ENCODE results near the gene KL.

The KL gene

DNA sequence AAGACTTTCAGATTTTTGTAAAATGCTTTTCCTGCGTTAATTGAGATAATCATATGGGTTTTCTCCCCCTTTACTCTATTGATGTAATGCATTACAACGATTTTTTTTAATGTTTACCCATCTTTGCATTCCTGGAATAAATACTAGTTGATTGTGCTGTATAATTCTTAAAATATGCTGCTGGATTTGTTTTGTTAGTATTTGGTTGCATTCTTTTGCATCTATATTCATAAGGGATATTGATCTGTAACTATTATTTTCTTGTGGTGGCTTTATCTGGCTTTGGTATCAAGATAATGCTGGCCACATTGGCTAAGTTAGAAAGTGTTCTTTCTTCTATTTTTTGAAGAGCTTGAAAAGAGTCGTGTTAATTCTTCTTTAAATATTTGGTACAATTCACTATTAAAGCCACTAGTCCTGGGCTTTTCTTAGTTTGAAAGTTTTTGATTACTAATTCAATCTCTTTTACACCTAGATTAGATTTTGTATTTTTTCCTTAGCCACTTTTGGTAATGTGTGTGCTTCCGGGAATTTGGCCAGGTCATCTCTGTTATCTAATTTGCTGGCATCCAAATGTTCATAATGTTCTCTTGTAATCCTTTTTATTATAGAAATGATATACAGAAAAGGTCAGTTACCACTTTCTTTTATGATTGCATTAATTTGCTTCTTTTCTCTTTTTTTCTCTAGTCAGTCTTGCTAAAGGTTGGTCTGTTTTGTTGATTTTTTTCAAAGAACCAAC lies 29.8 kb downstream of the KL start:
- no peak for DNase-seq

DNA sequence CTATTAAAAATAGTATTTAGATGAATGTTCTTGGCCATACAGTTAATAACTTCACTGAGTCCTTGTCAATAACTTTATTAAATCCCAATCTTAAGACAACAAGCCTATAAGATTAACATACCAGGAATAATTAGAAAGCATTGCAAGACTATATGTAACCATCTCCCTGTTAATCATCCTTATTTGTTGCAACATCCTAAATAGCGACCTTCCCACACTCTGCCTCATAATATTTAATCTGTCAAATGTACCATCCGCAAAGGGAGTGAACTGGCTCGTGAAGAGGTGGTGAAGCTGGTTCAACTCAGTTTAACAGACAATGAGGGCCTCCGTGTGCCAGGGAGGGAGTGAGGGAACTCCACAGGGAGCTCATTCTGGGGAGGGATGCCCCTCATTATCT lies 33.9 kb downstream of the KL start:
- DNase-seq: no peak

DNA sequence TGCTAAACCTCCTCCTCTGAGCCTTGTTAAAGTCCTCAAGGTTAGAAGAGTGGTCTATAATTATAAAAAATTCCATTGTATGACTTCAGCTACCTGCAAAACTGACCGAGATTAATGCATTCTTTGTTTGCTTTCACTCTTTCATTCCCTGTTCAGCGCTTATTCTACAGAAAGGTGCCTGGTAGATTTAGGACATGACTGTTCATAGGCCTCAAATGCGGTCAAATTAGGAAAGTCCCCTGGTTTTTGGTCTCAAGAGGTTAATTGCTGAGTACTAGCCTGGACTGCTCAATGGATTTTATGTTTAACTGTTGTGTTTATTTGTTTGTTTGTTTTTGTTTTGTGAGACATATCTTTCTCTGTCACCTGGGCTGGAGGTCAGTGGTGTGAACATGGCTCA lies 35.4 kb downstream of the KL start:
- no peak for DNase-seq

DNA sequence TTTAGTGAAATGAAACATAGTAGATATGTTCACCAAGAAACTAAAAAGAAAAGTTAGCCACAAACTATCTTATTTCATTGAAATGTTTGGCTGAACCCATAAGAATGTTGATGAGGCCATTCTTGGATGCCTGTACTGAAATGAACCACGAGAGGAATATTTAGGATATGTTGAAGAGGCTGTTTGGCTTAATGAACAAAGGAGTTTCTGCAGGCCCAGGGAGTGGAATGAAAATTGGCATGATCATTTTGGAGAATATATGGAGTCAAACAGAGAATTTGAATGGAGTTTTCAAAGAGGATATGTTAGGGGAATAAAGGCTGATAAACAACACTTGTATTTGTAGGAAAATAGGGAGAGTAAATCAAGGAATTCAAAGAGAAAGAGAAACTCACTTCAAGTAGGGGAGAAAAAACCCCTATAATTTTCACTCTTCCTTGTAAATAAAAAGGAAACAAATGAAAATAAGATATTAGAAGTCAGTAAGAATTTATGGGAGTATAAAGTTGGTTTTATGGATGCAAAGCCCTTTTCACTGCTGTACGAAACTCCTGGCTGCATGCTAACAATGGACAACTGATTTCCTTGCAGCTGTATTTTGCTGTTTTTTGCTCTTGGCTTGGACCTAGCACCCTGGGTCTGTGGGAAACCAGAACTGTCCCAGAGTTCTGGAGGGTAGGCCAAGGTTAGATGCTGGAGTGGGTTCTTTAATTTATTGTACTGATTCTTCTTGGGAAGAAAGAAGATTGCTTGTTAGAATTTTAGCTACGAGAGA lies 36.5 kb downstream of the KL start:
- no peak for DNase-seq

DNA sequence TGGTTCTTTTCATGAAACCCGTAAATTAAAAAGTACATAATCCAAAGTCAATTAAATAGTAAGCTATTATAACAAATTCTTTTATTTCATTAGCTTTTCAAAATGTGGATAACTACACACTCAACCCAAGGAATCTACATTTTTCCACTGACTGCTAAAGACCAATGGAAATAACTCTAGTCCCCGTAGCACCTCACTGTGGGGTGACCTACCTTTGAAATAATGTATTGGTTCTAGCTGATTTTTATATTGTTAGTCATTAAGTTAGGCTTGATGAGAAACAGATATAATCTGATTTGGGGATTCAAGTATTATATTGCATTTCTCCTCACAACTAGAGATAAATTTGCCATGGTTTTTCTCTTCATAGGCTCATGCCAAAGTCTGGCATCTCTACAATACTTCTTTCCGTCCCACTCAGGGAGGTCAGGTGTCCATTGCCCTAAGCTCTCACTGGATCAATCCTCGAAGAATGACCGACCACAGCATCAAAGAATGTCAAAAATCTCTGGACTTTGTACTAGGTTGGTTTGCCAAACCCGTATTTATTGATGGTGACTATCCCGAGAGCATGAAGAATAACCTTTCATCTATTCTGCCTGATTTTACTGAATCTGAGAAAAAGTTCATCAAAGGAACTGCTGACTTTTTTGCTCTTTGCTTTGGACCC lies 37.3 kb downstream of the KL start:
- DNase-seq: no peak

DNA sequence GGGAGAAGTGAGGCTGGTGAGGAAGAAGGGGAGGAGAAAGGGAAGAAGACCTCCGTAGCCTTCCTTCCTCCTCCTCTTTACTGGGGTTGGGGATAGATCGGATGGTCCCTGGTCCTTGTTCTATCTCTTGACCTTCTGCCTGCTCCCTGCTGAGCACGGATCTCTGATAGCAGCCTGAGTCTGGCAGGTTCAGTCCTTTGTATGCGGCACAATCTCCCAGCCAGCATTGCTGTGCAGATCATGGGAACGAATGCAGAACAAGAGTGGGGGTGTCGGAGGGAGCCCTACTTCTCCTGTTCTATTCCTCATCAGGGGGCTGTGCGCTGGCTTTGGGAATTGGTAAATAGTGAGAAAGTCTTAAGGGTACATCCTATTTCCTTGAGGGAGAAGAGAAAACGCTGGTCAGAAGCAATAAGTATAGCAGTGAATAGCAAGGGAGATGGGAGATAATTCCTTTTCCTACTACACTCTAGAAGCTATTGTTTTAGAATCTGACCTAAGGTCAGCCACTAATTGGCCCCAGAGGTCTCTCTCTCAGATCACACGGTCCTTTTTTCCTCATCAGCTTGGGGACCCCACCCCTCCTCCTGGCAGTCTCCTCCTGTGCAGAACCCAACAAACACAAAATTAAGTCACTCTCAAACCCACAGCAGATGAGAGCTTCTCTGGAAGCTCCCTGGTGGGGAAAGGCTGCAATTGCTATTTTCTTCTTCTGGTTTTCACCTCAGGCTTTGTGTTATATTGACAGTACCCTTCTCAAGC lies 41.0 kb downstream of the KL start:
- DNase-seq: no peak

DNA sequence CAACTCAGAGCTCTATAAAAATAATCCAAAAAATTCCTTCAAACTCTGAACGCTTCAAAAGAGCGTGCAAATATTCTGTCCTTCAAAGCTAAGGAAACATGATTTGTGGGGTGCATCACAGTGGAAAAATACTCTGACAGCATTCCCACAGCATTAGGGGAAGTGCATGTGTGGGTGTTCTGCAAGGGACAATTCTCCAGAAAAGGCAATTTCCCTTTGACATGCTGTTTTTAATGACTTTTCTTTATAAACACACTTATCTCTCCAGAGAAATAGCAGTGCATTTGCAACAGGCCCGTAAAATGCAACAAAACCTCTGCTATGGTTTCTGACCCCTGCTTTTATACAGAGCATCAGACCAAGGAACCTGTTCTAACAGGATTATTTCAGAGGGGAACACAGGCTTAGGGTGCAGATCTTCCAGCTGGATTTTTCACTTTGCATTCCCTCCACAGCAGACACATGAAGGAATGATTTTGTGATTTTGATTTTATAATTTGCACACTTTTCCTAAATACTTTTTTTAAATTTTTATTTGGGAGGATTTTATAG lies 42.6 kb downstream of the KL start:
- no peak for DNase-seq

DNA sequence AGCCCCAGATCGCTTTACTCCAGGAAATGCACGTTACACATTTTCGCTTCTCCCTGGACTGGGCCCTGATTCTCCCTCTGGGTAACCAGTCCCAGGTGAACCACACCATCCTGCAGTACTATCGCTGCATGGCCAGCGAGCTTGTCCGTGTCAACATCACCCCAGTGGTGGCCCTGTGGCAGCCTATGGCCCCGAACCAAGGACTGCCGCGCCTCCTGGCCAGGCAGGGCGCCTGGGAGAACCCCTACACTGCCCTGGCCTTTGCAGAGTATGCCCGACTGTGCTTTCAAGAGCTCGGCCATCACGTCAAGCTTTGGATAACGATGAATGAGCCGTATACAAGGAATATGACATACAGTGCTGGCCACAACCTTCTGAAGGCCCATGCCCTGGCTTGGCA lies 44.6 kb downstream of the KL start:
- no peak for DNase-seq

DNA sequence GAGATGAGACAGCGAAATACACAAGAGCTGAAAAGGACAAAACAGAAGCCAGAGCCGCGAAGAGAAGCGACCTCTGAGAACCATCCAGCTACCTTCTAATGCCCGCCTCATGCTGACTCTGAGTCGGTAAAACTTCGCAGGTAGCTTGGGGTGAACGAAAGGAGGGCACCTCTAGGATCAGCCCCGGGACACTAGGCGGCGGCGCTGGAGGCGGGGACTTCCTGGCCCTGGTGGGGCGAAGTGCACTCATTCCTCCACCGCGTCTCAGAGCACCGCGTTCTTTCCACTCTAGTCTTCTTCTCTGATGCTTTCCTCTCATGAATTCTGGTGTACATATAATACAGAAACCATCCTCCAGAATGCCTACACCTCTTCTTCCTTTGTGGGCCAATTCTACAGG lies 50.1 kb downstream of the KL start:
- DNase-seq: no peak

DNA sequence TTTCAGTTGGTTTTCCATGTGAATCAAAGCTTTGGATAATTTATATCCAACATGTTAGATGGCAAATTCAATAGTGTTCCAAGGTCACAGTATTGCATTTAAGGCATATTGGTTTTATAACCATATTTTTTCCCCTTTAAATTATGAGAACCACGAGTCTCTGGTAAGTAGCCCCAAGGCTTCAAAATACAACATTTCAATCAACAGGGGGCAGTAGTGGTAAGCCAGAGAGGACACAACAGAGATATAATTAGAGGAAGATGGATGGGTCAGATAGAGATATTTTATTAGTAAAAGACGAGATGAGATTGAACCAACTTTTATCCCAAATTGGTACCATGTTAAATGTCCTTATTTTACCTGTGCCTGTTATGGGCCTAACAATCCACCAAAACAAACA lies 53.1 kb downstream of the KL start:
- DNase-seq: no peak

DNA sequence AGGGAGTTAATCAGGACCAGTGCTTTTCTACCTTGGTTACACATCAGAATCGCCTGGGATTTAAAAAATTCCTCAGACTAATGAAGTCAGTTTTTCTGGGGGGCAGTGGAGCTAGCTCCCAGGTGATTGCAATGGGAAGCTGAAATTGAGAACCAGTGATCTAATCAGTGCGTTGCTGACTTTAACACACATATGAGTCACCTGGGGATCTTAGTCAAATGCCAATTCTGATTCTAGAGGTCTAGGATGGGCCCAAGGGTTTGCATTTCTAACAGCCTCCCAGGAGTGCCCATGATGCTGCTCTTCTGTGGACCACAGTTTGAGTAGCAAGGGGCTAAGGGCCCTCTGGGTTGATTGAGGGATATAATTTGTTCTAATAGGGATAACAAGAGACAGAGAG lies 54.5 kb downstream of the KL start:
- DNase-seq: no peak

DNA sequence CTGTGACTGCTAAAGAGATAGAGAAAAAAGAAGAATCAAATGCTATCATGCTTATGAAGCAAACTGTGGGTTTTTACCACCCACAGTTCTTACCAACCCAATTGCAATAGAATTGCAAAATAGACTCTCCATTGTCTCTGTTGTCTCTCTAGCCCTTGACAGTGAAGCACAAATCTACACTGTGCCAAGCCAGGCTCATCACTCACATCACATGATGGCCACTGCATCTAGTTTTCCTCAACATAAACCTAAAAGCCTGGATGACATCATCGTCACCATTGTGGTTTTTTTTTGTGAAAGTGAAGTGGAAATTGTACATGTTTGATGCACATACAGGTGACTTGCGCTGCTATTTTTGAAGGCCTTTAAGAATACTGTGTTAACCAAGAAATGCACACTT lies 56.1 kb downstream of the KL start:
- DNase-seq: no peak

DNA sequence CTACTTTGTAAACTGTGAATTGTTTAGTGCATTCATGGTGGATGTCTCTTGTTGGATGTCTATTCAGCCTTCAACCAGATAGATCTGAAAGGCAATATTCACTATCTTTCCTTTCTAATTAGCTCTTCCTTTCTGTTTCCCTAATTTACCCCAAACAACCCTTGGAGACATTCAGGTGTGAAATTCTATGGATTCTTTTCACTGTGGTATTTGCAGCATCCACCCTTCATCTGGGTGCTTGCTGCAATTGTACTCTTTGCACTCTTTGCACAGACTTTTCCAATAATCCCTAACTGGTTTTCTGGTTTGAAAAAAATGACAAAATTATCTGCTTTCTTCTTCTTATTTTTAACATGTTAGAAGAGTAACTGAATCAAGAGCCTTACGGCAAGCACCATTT lies 56.5 kb downstream of the KL start:
- DNase-seq: no peak

DNA sequence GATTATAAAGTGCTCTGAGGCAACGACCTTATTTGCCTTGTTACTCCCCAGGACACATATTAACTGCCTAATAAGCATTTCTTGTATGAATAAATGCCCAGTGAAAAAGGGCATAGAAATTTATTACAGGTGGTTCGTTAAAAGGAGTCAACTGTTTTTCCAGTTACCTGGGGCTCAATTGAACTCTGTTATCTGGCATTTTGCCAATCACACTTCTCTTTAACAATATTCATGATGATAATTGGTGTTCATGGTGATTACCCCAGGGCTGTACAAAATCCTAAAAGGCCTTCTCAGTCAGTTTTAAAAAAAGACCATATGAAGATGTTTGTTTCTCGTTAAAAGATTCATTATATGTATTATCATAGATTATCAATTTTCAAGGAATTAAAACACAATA lies 57.1 kb downstream of the KL start:
- no peak for DNase-seq

DNA sequence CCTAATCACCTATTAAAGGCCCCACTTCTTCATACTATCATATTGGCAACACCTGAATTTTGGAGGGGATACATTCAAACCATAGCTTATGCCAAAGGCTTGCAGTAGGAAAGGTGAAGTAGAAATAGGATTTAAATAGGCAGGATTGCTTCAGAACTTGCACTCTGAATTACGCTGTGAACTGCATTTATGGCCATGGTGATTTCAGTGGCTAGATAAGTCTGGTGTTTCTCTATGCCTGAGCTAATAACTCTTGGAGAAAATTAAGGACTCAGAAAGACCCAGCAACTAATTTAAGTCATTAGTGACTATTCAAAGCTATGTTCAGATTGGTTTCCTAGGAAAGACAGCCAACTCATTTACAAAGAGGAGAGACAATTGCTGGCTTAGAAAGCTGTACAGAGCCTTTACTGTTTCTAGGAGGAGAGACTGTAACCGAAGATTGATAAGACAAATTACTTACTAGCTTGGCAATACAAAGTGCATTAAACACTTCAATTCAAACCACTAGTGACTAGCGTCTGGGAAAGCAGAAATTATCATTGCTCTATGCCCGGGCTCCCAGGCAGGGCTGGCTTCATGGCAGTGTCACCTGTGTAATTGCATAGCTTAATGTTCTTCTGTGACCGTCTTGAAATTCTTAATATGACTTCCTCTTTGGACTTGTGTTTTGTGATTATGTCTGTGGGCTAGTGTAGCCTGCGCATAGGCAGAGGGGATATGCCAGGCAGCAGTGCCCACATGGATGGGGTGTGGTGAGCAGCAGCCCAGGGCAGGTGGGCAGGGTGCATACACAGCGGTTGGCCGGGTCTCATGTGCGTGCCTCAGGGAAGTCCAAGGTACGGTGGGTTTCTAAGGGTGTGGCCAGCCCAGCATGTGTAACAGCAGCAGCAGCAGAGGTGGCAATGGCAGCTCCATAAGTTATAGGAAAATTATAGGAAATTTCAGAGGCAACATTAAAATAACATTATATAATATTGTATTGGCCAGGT lies 60.1 kb downstream of the KL start:
- no peak for DNase-seq

DNA sequence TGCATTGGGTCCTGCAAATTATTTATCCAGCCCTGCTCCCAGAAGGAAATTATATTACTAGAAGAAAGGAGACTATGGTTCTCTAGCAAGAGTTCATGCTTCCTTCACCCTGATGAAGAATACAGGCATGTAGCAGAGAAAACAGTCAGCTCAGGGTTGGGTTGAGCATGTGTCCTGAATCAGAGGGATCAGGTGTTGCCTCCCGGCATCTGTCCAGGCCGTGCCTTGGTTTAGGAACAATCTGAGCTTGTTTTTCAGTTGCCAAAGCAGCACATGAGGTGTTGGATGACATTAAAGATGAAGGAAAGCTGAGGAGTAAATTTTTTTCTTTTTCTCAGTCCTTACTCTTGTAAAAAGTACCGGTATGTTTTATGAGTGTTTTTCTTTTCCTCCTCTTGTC lies 62.0 kb downstream of the KL start:
- no peak for DNase-seq

DNA sequence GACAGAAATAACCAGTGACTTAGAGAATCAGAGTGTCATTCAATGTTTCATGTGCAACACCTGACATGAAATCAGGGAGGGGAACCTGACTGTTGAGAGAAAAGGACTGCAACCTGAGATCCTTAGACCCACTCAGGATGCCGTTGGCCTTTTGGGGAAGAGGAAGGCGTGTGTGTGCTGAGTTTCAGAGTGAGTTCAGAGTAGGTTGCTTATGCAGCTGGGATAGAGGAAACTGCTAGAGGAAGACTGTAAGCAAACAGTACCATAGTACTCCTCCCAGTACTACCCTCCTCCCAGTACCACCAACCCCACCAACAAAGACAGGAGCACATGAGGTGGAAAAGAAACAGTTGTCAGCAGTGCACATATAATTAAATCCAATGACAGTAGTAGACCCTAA lies 63.7 kb downstream of the KL start:
- DNase-seq: no peak

DNA sequence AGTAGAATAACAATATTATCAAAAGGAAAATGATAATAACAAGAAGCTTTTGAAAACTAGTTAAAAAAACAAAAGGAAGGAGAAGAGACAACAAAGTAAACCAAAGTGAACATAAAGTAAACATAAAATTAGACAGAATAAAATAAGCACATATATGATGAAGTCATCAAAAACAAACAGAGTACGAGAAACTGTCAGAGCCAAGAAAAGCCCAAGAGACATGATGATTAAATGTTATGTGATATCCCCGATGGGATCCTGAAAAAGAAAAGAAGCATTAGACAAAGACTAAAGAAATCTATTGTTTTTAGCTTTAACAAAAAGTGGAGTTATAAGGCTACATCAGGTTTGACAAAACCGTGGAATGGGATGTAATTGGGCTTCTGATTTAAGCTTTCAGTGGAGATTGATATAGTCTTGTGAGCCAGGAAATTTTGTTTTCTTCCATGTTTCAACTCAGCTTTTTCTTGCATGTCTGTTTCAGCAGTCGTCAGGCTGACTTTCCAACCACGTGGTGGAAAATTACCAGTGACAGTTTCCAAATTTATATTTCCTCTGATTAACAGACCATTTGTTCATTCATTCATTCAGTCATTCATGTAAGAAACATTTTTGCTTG lies 64.9 kb downstream of the KL start:
- no peak for DNase-seq

DNA sequence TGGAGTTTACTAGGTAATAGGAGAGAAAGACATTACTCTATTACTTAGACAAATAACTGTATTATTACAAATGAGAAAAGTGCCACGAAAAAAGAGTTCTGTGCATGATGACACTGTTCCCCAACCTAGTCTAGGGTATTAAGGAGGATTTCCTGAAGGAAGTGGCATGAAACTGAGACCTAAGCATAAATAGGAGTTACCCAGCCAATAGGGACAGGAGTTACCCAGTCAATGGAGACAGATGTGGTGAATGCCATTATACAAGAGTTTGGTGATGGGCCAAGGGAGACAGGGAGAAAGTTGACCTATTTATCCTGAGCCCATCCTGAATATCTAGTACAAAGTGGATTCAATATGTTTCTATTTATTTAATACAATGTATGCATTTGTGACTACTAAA lies 65.4 kb downstream of the KL start:
- no peak for DNase-seq

DNA sequence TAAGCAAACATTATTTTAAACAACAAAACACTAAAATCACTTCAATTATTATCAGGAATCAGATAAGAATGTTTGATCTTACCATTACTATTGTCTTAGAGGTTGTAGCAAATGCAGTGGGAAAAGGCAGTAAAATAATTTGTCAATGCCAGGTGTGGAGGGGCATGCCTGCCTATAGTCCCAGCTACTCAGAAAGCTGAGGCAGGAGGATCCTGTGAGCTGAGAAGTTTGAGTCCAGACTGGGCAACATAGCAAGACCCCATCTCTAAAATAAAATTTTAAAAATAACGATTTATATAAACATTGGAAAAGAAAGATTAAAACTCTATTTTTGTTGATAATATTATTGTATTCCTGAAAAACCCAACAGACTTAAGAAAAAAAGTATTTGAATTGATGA lies 66.8 kb downstream of the KL start:
- no peak for DNase-seq

DNA sequence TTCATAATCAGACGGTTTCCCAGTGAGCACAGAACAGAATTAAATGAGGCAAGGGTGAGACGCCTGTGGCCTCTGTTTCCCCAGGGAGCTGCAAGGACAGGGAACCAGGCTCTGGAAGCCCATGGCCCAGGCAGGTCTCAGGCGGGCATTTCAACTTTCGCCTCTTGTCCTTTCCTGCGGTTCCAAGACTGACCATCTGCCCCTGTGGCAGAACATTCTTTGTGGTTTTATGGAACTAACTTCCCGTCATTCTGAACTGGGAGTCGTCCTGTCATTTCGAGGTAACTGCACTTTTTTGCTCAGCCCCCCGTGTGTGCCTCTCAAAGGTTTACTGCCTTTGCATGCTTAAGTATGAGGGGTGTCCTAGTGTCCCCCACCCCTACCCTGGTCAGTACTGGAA lies 70.9 kb downstream of the KL start:
- DNase-seq: no peak
